GM12801 (cell line): ENCODE results near the gene SYT9.

ENCODE experiments used
- CTCF ChIP-seq: IDR thresholded peaks from one replicate; pipeline ENCODE4 v1.5.1; 2011; ENCODE audit warnings: control low read depth; ENCODE audit not compliant: insufficient read length; ENCODE audit errors: extremely low read depth

The SYT9 gene

GRCh38 chr11:7416080-7416479 lies 164.4 kb downstream of the SYT9 start:
- TF ChIP-seq CTCF = no peak

GRCh38 chr11:7417328-7417727 lies 165.6 kb downstream of the SYT9 start:
- TF ChIP-seq CTCF = no peak

- TF ChIP-seq CTCF = no peak
Measured at GRCh38 chr11:7418061-7418460, 166.4 kb downstream of the SYT9 start.

- no peak for TF ChIP-seq CTCF
Measured at GRCh38 chr11:7418906-7419305, 167.2 kb downstream of the SYT9 start.

- TF ChIP-seq CTCF = no peak
Measured at GRCh38 chr11:7421136-7421535, 169.4 kb downstream of the SYT9 start.

- TF ChIP-seq CTCF = no peak
Measured at GRCh38 chr11:7422544-7423331, 171.0 kb downstream of the SYT9 start.

- no peak for TF ChIP-seq CTCF
Measured at GRCh38 chr11:7423946-7424345, 172.2 kb downstream of the SYT9 start.
